HCT116 (cell line): ENCODE results near the gene FAM171A2. TPM values are rescaled to one million over a fixed set of nuclear protein-coding genes. Genes with fewer than 3 reads are reported as not detected.

ENCODE experiments used
- ATAC-seq: fragments of 200-7000 bp; cut with Tn5 transposase; 2 replicates; pipeline ENCODE4 v1.9.1; 2020; ENCODE audit warnings: mild to moderate bottlenecking, moderate library complexity
- BruUV-seq: library from RNA; stranded (reverse); fragments of 400-500 nt; replicated peaks from 2 replicates; lab custom pipeline; 2021; lab: Mats Ljungman, UMichigan
- CTCF ChIA-PET: fragments of 300-600 bp; sonication (Branson Sonifier 250); formaldehyde crosslinking; loops from one replicate; lab custom pipeline; 2021; ENCODE audit warnings: antibody characterized with exemption; lab: Charles Lee
- POLR2A ChIA-PET: fragments of 300-600, 350-600 bp; sonication (Branson Sonifier 250); formaldehyde crosslinking; loops from one replicate; lab custom pipeline; 2021; ENCODE audit warnings: antibody characterized with exemption; lab: Charles Lee
- RAD21 ChIA-PET, 2 experiments: fragments of 300-600 bp; sonication (Branson Sonifier 250); formaldehyde crosslinking; loops; one replicate each; lab custom pipeline; 2023; ENCODE audit warnings: low total read pairs in 2 of 2; ENCODE audit not compliant: uncharacterized antibody in 2 of 2, unreplicated experiment in 2 of 2, low non-redundant PET in 1 of 2; lab: Charles Lee
- DNase-seq: peaks from one replicate; pipeline ENCODE4 v3.0.0-alpha.2; 2010; ENCODE audit warnings: low read depth, low spot score
- H2AFZ ChIP-seq: fragments of 200-600 bp; shearing (Covaris generic), sonication (generic); 2 replicates; pipeline ENCODE4 v1.6.1; 2017; ENCODE audit warnings: low read depth, mixed run types, mixed read lengths, antibody characterized with exemption, low read length; ENCODE audit not compliant: poor library complexity, severe bottlenecking
- H3K27ac ChIP-seq: 2 replicates; pipeline ENCODE4 v1.5.1; 2012; ENCODE audit warnings: low read depth, low read length
- H3K27me3 ChIP-seq: fragments of 200-600 bp; sonication (generic); 2 replicates; pipeline ENCODE4 v1.6.1; 2016; ENCODE audit warnings: mixed run types, low read length, mixed read lengths; ENCODE audit not compliant: insufficient read depth
- H3K36me3 ChIP-seq, 2 experiments: fragments of 200-500 bp in 1 of 2; fragments of 200-600 bp in 1 of 2; sonication (Bioruptor generic) in 1 of 2; sonication (generic) in 1 of 2; 2 replicates each; pipeline versions ENCODE4 v1.5.1 to v1.6.1; 2014 to 2016; ENCODE audit warnings: low read length in 2 of 2, inconsistent platforms in 1 of 2, mixed read lengths in 1 of 2, mixed run types in 1 of 2; ENCODE audit not compliant: insufficient read depth in 2 of 2, control insufficient read depth in 1 of 2
- H3K4me1 ChIP-seq, 2 experiments: fragments of 200-600 bp in 1 of 2; sonication (generic) in 1 of 2; 2 replicates each; pipeline versions ENCODE4 v1.5.1 to v1.6.1; 2012 to 2017; ENCODE audit warnings: low read length in 2 of 2, inconsistent platforms in 1 of 2, mild to moderate bottlenecking in 1 of 2, mixed read lengths in 1 of 2, mixed run types in 1 of 2, moderate library complexity in 1 of 2; ENCODE audit not compliant: insufficient read depth in 2 of 2, control insufficient read depth in 1 of 2
- H3K4me2 ChIP-seq: fragments of 200-600 bp; sonication (generic); 2 replicates; pipeline ENCODE4 v1.6.1; 2017; ENCODE audit warnings: mixed run types, low read length, mixed read lengths
- H3K4me3 ChIP-seq, 2 experiments: fragments of 200-600 bp in 1 of 2; sonication (generic) in 1 of 2; replicated peaks in 1 of 2; 2 replicates each; pipeline ENCODE4 v1.5.1; 2011 to 2016; ENCODE audit warnings: low read length in 2 of 2, control low read depth in 1 of 2, low read depth in 1 of 2, mild to moderate bottlenecking in 1 of 2, mixed read lengths in 1 of 2, mixed run types in 1 of 2
- H3K79me2 ChIP-seq: fragments of 200-600 bp; sonication (generic); 2 replicates; pipeline ENCODE4 v1.6.1; 2017; ENCODE audit warnings: mild to moderate bottlenecking, mixed run types, low read length, moderate library complexity, mixed read lengths; ENCODE audit not compliant: insufficient read depth
- H3K9ac ChIP-seq: fragments of 200-600 bp; sonication (generic); 2 replicates; pipeline ENCODE4 v1.6.1; 2016; ENCODE audit warnings: low read length, mixed read lengths
- H3K9me2 ChIP-seq: fragments of 200-600 bp; sonication (generic), shearing (Covaris generic); 2 replicates; pipeline ENCODE4 v1.6.1; 2017; ENCODE audit warnings: mixed run types, mild to moderate bottlenecking, moderate library complexity; ENCODE audit not compliant: insufficient read depth
- H3K9me3 ChIP-seq, 2 experiments: fragments of 200-500 bp in 1 of 2; fragments of 200-600 bp in 1 of 2; sonication (Bioruptor generic) in 1 of 2; sonication (generic) in 1 of 2; 2 replicates each; pipeline ENCODE4 v1.6.1; 2014 to 2017; ENCODE audit warnings: low read length in 2 of 2, mixed read lengths in 2 of 2, inconsistent platforms in 1 of 2, low read depth in 1 of 2, mild to moderate bottlenecking in 1 of 2, mixed run types in 1 of 2, moderate library complexity in 1 of 2; ENCODE audit not compliant: control insufficient read depth in 1 of 2, insufficient read depth in 1 of 2
- H4K20me1 ChIP-seq: fragments of 200-600 bp; sonication (generic), shearing (Covaris generic); 2 replicates; pipeline ENCODE4 v1.6.1; 2017; ENCODE audit warnings: mixed run types, mild to moderate bottlenecking, moderate library complexity; ENCODE audit not compliant: insufficient read depth
- CBX3 ChIP-seq: IDR thresholded peaks from 2 replicates; pipeline ENCODE4 v1.6.1; 2012; ENCODE audit warnings: low read depth
- CEBPB ChIP-seq: IDR thresholded peaks from 2 replicates; pipeline ENCODE4 v1.6.1; 2012; ENCODE audit warnings: low read depth
- EGR1 ChIP-seq: IDR thresholded peaks from 2 replicates; pipeline ENCODE4 v1.6.1; 2012; ENCODE audit warnings: low read depth
- ELF1 ChIP-seq: IDR thresholded peaks from 2 replicates; pipeline ENCODE4 v1.6.1; 2012; ENCODE audit warnings: low read depth, borderline replicate concordance
- EZH2 ChIP-seq: fragments of 200-600 bp; sonication (generic); IDR thresholded peaks from 2 replicates; pipeline ENCODE4 v1.6.1; 2017; ENCODE audit warnings: antibody characterized with exemption, mixed run types
- EZH2phosphoT487 ChIP-seq: fragments of 200-600 bp; IDR thresholded peaks from 2 replicates; pipeline ENCODE4 v1.6.1; 2018; ENCODE audit warnings: antibody characterized with exemption, borderline replicate concordance
- FOSL1 ChIP-seq: IDR thresholded peaks from 2 replicates; pipeline ENCODE4 v1.6.1; 2012; ENCODE audit warnings: low read depth
- JUND ChIP-seq: IDR thresholded peaks from 2 replicates; pipeline ENCODE4 v1.6.1; 2012
- POLR2A ChIP-seq: IDR thresholded peaks from 2 replicates; pipeline ENCODE4 v1.7.0; 2011; ENCODE audit warnings: borderline replicate concordance; ENCODE audit not compliant: insufficient read depth, insufficient read length; ENCODE audit errors: extremely low read depth
- POLR2AphosphoS5 ChIP-seq: IDR thresholded peaks from 2 replicates; pipeline ENCODE4 v1.6.1; 2011; ENCODE audit warnings: mild to moderate bottlenecking, low read depth, low read length, moderate library complexity
- RAD21 ChIP-seq: IDR thresholded peaks from 2 replicates; pipeline ENCODE4 v1.6.1; 2012; ENCODE audit warnings: low read depth, mild to moderate bottlenecking
- SIN3A ChIP-seq: IDR thresholded peaks from 2 replicates; pipeline ENCODE4 v1.6.1; 2012; ENCODE audit warnings: low read depth
- SP1 ChIP-seq: IDR thresholded peaks from 2 replicates; pipeline ENCODE4 v1.6.1; 2012; ENCODE audit warnings: low read depth
- SRF ChIP-seq: IDR thresholded peaks from 2 replicates; pipeline ENCODE4 v1.6.1; 2012; ENCODE audit warnings: low read depth
- YY1 ChIP-seq: IDR thresholded peaks from 2 replicates; pipeline ENCODE4 v1.6.1; 2011; ENCODE audit warnings: low read length, low read depth, moderate library complexity, mild to moderate bottlenecking; ENCODE audit not compliant: insufficient replicate concordance; ENCODE audit errors: extremely low read depth
- ZFX ChIP-seq: fragments of 450-650 bp; IDR thresholded peaks from 2 replicates; pipeline ENCODE4 v1.6.1; 2017
- ZNF274 ChIP-seq: fragments of 200-500 bp; sonication (Bioruptor generic); IDR thresholded peaks from 2 replicates; pipeline ENCODE4 v1.6.1; 2014; ENCODE audit warnings: mild to moderate bottlenecking, low read depth, low read length, inconsistent platforms
- intact Hi-C: fragments of 100-400 bp; cut with micrococcal nuclease; formaldehyde crosslinking; loops from 2 replicates; pipeline ENCODE4 v1.10.0; 2022
- total RNA-seq: library from RNA; stranded (reverse); gene quantifications from one replicate; pipeline ENCODE4 v1.2.1, GENCODE V29; 2021; ENCODE audit not compliant: unreplicated experiment
- TF ChIP-seq, protein P1 (sequence below): IDR thresholded peaks from 2 replicates; pipeline ENCODE4 v1.6.1; 2011; ENCODE audit warnings: mild to moderate bottlenecking, low read length, moderate library complexity; ENCODE audit not compliant: insufficient replicate concordance; ENCODE audit errors: extremely low read depth
- TF ChIP-seq, protein P2 (sequence below): IDR thresholded peaks from 2 replicates; pipeline ENCODE4 v1.6.1; 2012
- TF ChIP-seq, protein P3 (sequence below), 3 experiments: fragments of 200-600 bp in 1 of 3; sonication (generic) in 1 of 3; IDR thresholded peaks in 2 of 3; conservative IDR thresholded peaks in 1 of 3; 2 replicates each; pipeline ENCODE4 v1.5.1; 2012 to 2017; ENCODE audit warnings: low read depth in 2 of 3, low read length in 2 of 3, antibody characterized with exemption in 1 of 3, borderline replicate concordance in 1 of 3, control low read depth in 1 of 3, mild to moderate bottlenecking in 1 of 3, mixed read lengths in 1 of 3, mixed run types in 1 of 3, moderate library complexity in 1 of 3; ENCODE audit not compliant: insufficient read depth in 1 of 3

The FAM171A2 gene
- total RNA-seq, 1 experiment from 2014 or later = 18.0 TPM

DNA sequence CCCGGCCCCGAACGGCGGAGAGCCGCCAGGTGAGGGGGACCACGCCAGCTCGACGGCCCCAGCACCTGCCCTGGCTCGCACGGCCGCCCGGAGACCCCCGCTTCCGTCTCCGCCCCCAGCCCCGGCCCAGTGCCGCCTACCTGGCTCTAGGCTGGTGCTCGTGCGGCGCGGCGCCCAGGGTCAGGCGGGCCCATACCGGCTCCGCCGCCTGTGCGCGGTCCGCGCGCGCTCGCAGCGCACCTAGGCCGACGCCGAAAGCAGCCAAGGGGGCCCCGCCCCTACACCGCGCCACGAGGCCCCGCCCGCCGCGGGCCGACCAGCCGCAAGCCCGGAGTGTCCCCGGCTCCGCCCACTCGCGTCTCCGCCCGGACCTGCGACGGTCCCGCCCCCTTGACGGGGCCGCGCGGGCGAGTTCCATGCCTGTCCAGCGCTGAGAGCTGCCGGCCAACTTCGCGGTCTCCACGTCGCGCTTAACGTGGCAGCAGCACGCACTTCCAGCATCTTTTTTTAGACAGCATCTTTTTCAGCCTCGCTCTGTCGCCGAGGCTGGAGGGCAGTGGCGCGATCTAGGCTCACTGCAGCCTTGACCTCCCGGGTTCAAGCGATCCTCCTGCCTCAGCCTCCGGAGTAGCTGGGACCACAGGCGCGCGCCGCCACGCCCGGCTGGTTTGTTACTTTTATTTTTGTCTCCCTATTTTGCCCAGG, 38.9 kb downstream of the FAM171A2 start, which contains the start of gene SLC25A39:
SLC25A39 (minus strand) TSS at position 253 of the 705 bp plus-strand sequence. CDS start 1,261 bp downstream, outside the sequence.
- peak; percentile 84 for DNase-seq
- ChIA-PET RAD21 (no interaction called here), POLR2A (interaction anchor here (0.6 to 2.0 kb wide), 6 partner anchors 10 to 115 kb away, joined by 3 to 6 read pairs (median 3); partner anchors contain the start of gene GRN), CTCF (interaction anchor here (1.2 to 1.7 kb wide), 3 partner anchors 21 to 114 kb away, joined by 5 to 7 read pairs (median 6); partner anchors contain the start of genes GRN and UBTF)
- intact Hi-C loops = loop anchor here (2.0 kb wide), 1 partner anchor 76 kb away; no protein-coding TSS in a partner anchor
- H2AFZ ChIP-seq = no peak within 1 kb of the TSS
- H3K4me2 ChIP-seq = peak within 1 kb of the TSS; percentile 77
- peak within 1 kb of the TSS; percentile 85 to 87 for H3K4me3 ChIP-seq
- no peaks in the 10 kb centered on the region for H3K27me3 ChIP-seq
- peaks cover 55% of the 10 kb centered on the region for H3K79me2 ChIP-seq
- H3K27ac ChIP-seq = peak within 1 kb of the TSS; percentile 98
- H3K9ac ChIP-seq = peak within 1 kb of the TSS; percentile 97
- no peaks in the 10 kb centered on the region for H3K9me2 ChIP-seq
- no TSS peak for BruUV-seq
- H3K9me3 ChIP-seq = no peaks in the 10 kb centered on the region
- peak; percentile 75 for ATAC-seq
- H3K36me3 ChIP-seq = peaks cover 18 to 29% of the 10 kb centered on the region in 2 experiments; a peak in 3 of 4 replicates
- no peaks in the 10 kb centered on the region for H4K20me1 ChIP-seq
- H3K4me1 ChIP-seq = peaks cover 15 to 30% of the 10 kb centered on the region in 2 experiments
- TF ChIP-seq FOSL1 = no peak
- no peak; the same call in none of the 2 replicates for TF ChIP-seq CBX3
- TF ChIP-seq ZFX = peak; percentile 91; the same call in 1 of the 2 replicates
- TF ChIP-seq EZH2 = no peak
- TF ChIP-seq RAD21 = no peak
- peak; percentile 77; the same call in 1 of the 2 replicates for TF ChIP-seq EGR1
- TF ChIP-seq SRF = no peak
- no peak for TF ChIP-seq ZNF274
- TF ChIP-seq CEBPB = no peak
- peak; percentile 87 for TF ChIP-seq POLR2A
- TF ChIP-seq, protein P1, sequence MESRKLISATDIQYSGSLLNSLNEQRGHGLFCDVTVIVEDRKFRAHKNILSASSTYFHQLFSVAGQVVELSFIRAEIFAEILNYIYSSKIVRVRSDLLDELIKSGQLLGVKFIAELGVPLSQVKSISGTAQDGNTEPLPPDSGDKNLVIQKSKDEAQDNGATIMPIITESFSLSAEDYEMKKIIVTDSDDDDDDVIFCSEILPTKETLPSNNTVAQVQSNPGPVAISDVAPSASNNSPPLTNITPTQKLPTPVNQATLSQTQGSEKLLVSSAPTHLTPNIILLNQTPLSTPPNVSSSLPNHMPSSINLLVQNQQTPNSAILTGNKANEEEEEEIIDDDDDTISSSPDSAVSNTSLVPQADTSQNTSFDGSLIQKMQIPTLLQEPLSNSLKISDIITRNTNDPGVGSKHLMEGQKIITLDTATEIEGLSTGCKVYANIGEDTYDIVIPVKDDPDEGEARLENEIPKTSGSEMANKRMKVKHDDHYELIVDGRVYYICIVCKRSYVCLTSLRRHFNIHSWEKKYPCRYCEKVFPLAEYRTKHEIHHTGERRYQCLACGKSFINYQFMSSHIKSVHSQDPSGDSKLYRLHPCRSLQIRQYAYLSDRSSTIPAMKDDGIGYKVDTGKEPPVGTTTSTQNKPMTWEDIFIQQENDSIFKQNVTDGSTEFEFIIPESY = peak; percentile 44
- TF ChIP-seq JUND = no peak
- TF ChIP-seq, protein P2, sequence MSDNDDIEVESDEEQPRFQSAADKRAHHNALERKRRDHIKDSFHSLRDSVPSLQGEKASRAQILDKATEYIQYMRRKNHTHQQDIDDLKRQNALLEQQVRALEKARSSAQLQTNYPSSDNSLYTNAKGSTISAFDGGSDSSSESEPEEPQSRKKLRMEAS = peak; percentile 82
- no peak for TF ChIP-seq YY1
- TF ChIP-seq, protein P3, sequence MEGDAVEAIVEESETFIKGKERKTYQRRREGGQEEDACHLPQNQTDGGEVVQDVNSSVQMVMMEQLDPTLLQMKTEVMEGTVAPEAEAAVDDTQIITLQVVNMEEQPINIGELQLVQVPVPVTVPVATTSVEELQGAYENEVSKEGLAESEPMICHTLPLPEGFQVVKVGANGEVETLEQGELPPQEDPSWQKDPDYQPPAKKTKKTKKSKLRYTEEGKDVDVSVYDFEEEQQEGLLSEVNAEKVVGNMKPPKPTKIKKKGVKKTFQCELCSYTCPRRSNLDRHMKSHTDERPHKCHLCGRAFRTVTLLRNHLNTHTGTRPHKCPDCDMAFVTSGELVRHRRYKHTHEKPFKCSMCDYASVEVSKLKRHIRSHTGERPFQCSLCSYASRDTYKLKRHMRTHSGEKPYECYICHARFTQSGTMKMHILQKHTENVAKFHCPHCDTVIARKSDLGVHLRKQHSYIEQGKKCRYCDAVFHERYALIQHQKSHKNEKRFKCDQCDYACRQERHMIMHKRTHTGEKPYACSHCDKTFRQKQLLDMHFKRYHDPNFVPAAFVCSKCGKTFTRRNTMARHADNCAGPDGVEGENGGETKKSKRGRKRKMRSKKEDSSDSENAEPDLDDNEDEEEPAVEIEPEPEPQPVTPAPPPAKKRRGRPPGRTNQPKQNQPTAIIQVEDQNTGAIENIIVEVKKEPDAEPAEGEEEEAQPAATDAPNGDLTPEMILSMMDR (IDR thresholded peaks at IDR 0.05 in 2 of 3, conservative IDR thresholded peaks at IDR 0.05 in 1 of 3; ENCODE audit: borderline replicate concordance in 1 of 3, insufficient read depth in 1 of 3, low read depth in 2 of 3, low read length in 2 of 3) = no peak
- TF ChIP-seq POLR2AphosphoS5 = peak; percentile 94
- no peak for TF ChIP-seq EZH2phosphoT487
- TF ChIP-seq SIN3A = no peak; the same call in 1 of the 2 replicates
- TF ChIP-seq SP1 = peak; percentile 92
- TF ChIP-seq ELF1 = no peak
